B cell (primary cell): ENCODE measurements around the gene SMARCA4. TPM values are rescaled to one million over a fixed set of nuclear protein-coding genes. Genes with fewer than 3 reads are reported as not detected.

ENCODE experiments used
- ATAC-seq: fragments of 200-7000 bp; cut with Tn5 transposase; one replicate; pipeline ENCODE4 v1.10.0; 2021; ENCODE audit warnings: low read depth, mild to moderate bottlenecking, moderate number of reproducible peaks, moderate library complexity
- CTCF ChIA-PET: fragments of 350-600 bp; sonication (Branson Sonifier 250); formaldehyde crosslinking; loops from one replicate; lab custom pipeline; 2021; ENCODE audit warnings: antibody characterized with exemption, inconsistent platforms; lab: Charles Lee
- POLR2A ChIA-PET: fragments of 350-600 bp; sonication (Branson Sonifier 250); formaldehyde crosslinking; loops from one replicate; lab custom pipeline; 2021; ENCODE audit warnings: antibody characterized with exemption; lab: Charles Lee
- DNase-seq: peaks from one replicate; pipeline ENCODE4 v3.0.0; 2013
- H2AFZ ChIP-seq: 2 replicates; pipeline ENCODE4 v1.6.1; 2012; ENCODE audit warnings: mild to moderate bottlenecking, low read depth, low read length; ENCODE audit not compliant: insufficient read depth, poor library complexity, severe bottlenecking
- H3K27ac ChIP-seq, 2 donors: 1 replicate in 1 of 2; 2 replicates in 1 of 2; pipeline ENCODE4 v1.5.1; 2012 to 2013; ENCODE audit warnings: low read length in 2 of 2, mild to moderate bottlenecking in 2 of 2, moderate library complexity in 1 of 2
- H3K27me3 ChIP-seq, 4 experiments: fragments of 200-600 bp in 1 of 4; sonication (generic) in 1 of 4; replicated peaks in 1 of 4; 1 replicate in 2 of 4; 2 replicates in 2 of 4; pipeline versions ENCODE4 v1.6.1 to v1.7.0; 2013 to 2016; ENCODE audit warnings: low read length in 3 of 4, mild to moderate bottlenecking in 2 of 4, mixed read lengths in 1 of 4, moderate library complexity in 1 of 4; ENCODE audit not compliant: insufficient read depth in 4 of 4, control insufficient read depth in 3 of 4; ENCODE audit errors: control extremely low read depth in 1 of 4
- H3K36me3 ChIP-seq, 2 experiments: replicated peaks in 1 of 2; 1 replicate in 1 of 2; 2 replicates in 1 of 2; pipeline versions ENCODE4 v1.6.1 to v1.7.1; 2013; ENCODE audit warnings: low read length in 1 of 2; ENCODE audit not compliant: insufficient read depth in 2 of 2, control insufficient read depth in 1 of 2; ENCODE audit errors: control extremely low read depth in 1 of 2, extremely low read depth in 1 of 2
- H3K4me1 ChIP-seq, 2 donors: fragments of 200-600 bp in 1 of 2; sonication (generic) in 1 of 2; 1 replicate in 1 of 2; 2 replicates in 1 of 2; pipeline versions ENCODE4 v1.5.1 to v1.6.1; 2013 to 2017; ENCODE audit warnings: low read length in 2 of 2; ENCODE audit not compliant: control insufficient read depth in 2 of 2, insufficient read depth in 2 of 2
- H3K4me2 ChIP-seq: replicated peaks from 2 replicates; pipeline ENCODE3; 2012; ENCODE audit warnings: mild to moderate bottlenecking, low read depth, low read length; ENCODE audit not compliant: poor library complexity, severe bottlenecking
- H3K4me3 ChIP-seq, 5 experiments: fragments of 200-600 bp in 1 of 5; sonication (generic) in 1 of 5; 1 replicate in 3 of 5; 2 replicates in 2 of 5; pipeline versions ENCODE4 v1.5.1 to v1.7.0; 2011 to 2016; ENCODE audit warnings: low read length in 4 of 5, mild to moderate bottlenecking in 4 of 5, low read depth in 2 of 5, control low read depth in 1 of 5, moderate library complexity in 1 of 5; ENCODE audit not compliant: insufficient read depth in 1 of 5; ENCODE audit errors: control extremely low read depth in 1 of 5, extremely low read depth in 1 of 5
- H3K79me2 ChIP-seq: fragments of 200-600 bp; sonication (generic); one replicate; pipeline ENCODE4 v1.6.0; 2016; ENCODE audit warnings: low read length; ENCODE audit not compliant: control insufficient read depth, insufficient read depth
- H3K9ac ChIP-seq: fragments of 200-600 bp; sonication (generic); 2 replicates; pipeline ENCODE4 v1.6.1; 2017; ENCODE audit warnings: mild to moderate bottlenecking, low read length, moderate library complexity
- H3K9me3 ChIP-seq, 3 donors: one replicate each; pipeline versions ENCODE4 v1.6.1 to v1.7.1; 2013; ENCODE audit warnings: low read length in 2 of 3; ENCODE audit not compliant: control insufficient read depth in 2 of 3, insufficient read depth in 1 of 3; ENCODE audit errors: control extremely low read depth in 1 of 3
- H4K20me1 ChIP-seq: 2 replicates; pipeline ENCODE4 v1.6.0; 2012; ENCODE audit warnings: mild to moderate bottlenecking, low read length; ENCODE audit not compliant: insufficient read depth, control insufficient read depth, poor library complexity, severe bottlenecking
- H3K27ac Mint-ChIP-seq: one replicate; pipeline ENCODE4 v1.8.0; 2021; ENCODE audit warnings: mixed read lengths
- H3K27me3 Mint-ChIP-seq: one replicate; pipeline ENCODE4 v1.8.0; 2021; ENCODE audit warnings: mixed read lengths
- H3K4me1 Mint-ChIP-seq: one replicate; pipeline ENCODE4 v1.8.0; 2021; ENCODE audit warnings: mixed read lengths
- H3K4me3 Mint-ChIP-seq: one replicate; pipeline ENCODE4 v1.8.0; 2021; ENCODE audit warnings: mixed read lengths
- H3K9me3 Mint-ChIP-seq: one replicate; pipeline ENCODE4 v1.8.0; 2022; ENCODE audit warnings: mixed read lengths; ENCODE audit not compliant: insufficient read depth
- EZH2 ChIP-seq: IDR thresholded peaks from 2 replicates; pipeline ENCODE4 v1.6.1; 2012; ENCODE audit warnings: borderline replicate concordance, low read depth, mild to moderate bottlenecking, moderate library complexity, low read length; ENCODE audit not compliant: insufficient read depth, poor library complexity, severe bottlenecking
- WGBS: methylation state at CpG from one replicate; pipeline ENCODE4 v1.1.5; 2013; ENCODE audit warnings: missing lambda C conversion rate; ENCODE audit not compliant: insufficient coverage; 5-methylcytosine and 5-hydroxymethylcytosine counted together
- intact Hi-C: fragments of 100-400 bp; cut with micrococcal nuclease; formaldehyde crosslinking; loops from one replicate; pipeline ENCODE4 v1.10.0; 2022
- polyA plus RNA-seq: library from polyadenylated mRNA; depleted of rRNA; stranded (reverse); fragments of >200 nt; gene quantifications from 2 replicates; pipeline ENCODE4 v1.2.3, GENCODE V29; 2012
- total RNA-seq, 2 donors: library from RNA; stranded (reverse); fragments of 120-200 nt in 1 of 2; gene quantifications; 1 replicate in 1 of 2; 2 replicates in 1 of 2; pipeline versions ENCODE4 v1.2.3 to v1.2.4, GENCODE V29; 2013 to 2022
- TF ChIP-seq, protein P1 (sequence below): fragments of 200-600 bp; IDR thresholded peaks from one replicate; pipeline ENCODE4 v1.8.0; 2022; ENCODE audit warnings: antibody characterized with exemption, mild to moderate bottlenecking

Gene SMARCA4
- total and polyA plus RNA-seq, 2 donors (not counting 1 experiment from before 2014, with no cell fraction given) = 49.7 to 82.3 TPM

DNA sequence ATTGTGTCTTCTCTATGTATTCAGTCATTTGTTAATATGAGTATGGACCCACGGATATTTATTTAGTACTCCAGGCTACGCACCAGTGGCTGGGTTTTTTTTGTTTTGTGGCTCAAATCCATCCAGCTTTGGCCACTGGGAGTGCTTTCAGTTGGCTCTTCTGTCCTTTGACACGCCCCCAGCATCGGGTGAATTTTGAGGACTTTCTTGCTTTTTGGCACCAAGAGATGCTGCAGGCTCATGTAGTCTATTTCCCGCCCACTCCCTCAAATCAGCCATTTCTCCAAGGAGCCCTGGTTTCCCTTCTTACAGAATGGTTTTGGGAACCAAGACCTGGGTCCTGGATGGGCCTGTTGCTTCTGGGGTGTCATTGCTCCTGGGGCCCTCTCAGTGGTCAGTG lies 55.8 kb downstream of the SMARCA4 start:
- no peak for ATAC-seq
- no peak for TF ChIP-seq EZH2
- TF ChIP-seq, protein P1, sequence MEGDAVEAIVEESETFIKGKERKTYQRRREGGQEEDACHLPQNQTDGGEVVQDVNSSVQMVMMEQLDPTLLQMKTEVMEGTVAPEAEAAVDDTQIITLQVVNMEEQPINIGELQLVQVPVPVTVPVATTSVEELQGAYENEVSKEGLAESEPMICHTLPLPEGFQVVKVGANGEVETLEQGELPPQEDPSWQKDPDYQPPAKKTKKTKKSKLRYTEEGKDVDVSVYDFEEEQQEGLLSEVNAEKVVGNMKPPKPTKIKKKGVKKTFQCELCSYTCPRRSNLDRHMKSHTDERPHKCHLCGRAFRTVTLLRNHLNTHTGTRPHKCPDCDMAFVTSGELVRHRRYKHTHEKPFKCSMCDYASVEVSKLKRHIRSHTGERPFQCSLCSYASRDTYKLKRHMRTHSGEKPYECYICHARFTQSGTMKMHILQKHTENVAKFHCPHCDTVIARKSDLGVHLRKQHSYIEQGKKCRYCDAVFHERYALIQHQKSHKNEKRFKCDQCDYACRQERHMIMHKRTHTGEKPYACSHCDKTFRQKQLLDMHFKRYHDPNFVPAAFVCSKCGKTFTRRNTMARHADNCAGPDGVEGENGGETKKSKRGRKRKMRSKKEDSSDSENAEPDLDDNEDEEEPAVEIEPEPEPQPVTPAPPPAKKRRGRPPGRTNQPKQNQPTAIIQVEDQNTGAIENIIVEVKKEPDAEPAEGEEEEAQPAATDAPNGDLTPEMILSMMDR = no peak
- Histone ChIP-seq H3K4me3 (no peak overlapping the region), H3K79me2 (peaks cover 4% of the 10 kb centered on the region), H3K27ac (no peak overlapping the region), H3K27me3 (no peaks in the 10 kb centered on the region), H4K20me1 (peaks cover 6% of the 10 kb centered on the region), H2AFZ (no peak overlapping the region), H3K4me2 (no peak overlapping the region), H3K36me3 (peaks cover 1 to 75% of the 10 kb centered on the region in 2 experiments), H3K4me1 (no peaks in the 10 kb centered on the region), H3K9ac (no peak overlapping the region), H3K9me3 (no peaks in the 10 kb centered on the region)
- intact Hi-C loops = no loop called here
- 100% methylated on average over 2 of the region's 5 CpGs for WGBS
- POLR2A ChIA-PET = no interaction called here
- Mint-ChIP-seq H3K27ac (no peak overlapping the region), H3K27me3 (no peaks in the 10 kb centered on the region), H3K4me1 (no peaks in the 10 kb centered on the region), H3K4me3 (no peak overlapping the region), H3K9me3 (no peaks in the 10 kb centered on the region)
- no peak for DNase-seq
- CTCF ChIA-PET = no interaction called here

DNA sequence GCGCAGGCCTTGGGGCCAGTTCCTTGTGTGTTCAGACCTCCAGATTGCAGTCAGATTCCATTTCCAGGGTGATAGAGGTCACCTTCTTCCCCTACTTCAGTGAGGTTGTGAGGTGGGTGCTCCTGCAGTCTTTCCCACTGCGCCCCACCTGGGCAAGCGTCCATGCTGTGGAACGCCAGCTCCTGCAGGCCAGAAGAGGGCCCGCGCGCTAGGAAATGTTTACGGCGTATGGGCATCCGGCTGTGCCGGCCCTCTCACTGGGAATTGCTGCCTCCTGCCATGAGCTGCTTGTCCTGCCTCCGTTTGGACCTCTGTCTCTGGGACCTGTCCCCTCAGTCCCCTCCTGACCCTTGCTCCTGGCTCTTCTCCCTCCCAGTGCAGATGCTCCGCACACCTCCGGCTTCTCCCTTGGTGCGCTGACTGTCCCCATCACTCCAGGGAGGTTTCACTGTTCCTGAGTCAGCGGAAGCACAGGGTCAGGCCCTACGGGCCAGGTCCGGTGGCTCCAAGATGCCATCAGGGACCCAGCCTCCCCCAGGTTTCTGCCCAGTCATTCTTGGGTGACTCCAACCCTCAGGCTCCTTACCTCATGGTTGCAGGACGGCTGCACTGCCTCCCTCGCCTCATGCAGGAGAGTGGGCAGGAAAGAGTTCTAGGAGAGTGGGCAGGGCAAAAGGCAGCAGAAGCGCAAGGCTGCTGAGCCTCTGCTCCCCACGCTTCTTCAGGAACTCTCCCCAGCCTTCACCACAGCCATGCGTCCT lies 56.6 kb downstream of the SMARCA4 start:
- no peak overlapping the region for H3K9ac ChIP-seq
- H3K9me3 ChIP-seq = no peaks in the 10 kb centered on the region
- H2AFZ ChIP-seq = no peak overlapping the region
- H3K4me1 ChIP-seq = no peaks in the 10 kb centered on the region
- peaks cover 1 to 80% of the 10 kb centered on the region in 2 experiments for H3K36me3 ChIP-seq
- Mint-ChIP-seq H3K27me3 (no peaks in the 10 kb centered on the region), H3K4me3 (no peak overlapping the region), H3K9me3 (no peaks in the 10 kb centered on the region), H3K27ac (no peak overlapping the region), H3K4me1 (no peaks in the 10 kb centered on the region)
- POLR2A ChIA-PET = no interaction called here
- intact Hi-C loops = no loop called here
- H3K27ac ChIP-seq = no peak overlapping the region
- peaks cover 6% of the 10 kb centered on the region for H4K20me1 ChIP-seq
- DNase-seq = no peak
- no peak overlapping the region for H3K4me3 ChIP-seq
- peaks cover 4% of the 10 kb centered on the region for H3K79me2 ChIP-seq
- H3K27me3 ChIP-seq = no peaks in the 10 kb centered on the region
- WGBS = 99% methylated on average over 22 of the region's 23 CpGs
- CTCF ChIA-PET = no interaction called here
- no peak for ATAC-seq
- TF ChIP-seq, protein P1 = no peak
- TF ChIP-seq EZH2 = no peak
- no peak overlapping the region for H3K4me2 ChIP-seq
